Measurements from ENCODE around the gene TCF7L2. TPM values are rescaled to one million over a fixed set of nuclear protein-coding genes. Genes with fewer than 3 reads are reported as not detected.

The TCF7L2 gene
- total RNA-seq = 3.5 and 25.2 TPM in 2 replicates

DNA sequence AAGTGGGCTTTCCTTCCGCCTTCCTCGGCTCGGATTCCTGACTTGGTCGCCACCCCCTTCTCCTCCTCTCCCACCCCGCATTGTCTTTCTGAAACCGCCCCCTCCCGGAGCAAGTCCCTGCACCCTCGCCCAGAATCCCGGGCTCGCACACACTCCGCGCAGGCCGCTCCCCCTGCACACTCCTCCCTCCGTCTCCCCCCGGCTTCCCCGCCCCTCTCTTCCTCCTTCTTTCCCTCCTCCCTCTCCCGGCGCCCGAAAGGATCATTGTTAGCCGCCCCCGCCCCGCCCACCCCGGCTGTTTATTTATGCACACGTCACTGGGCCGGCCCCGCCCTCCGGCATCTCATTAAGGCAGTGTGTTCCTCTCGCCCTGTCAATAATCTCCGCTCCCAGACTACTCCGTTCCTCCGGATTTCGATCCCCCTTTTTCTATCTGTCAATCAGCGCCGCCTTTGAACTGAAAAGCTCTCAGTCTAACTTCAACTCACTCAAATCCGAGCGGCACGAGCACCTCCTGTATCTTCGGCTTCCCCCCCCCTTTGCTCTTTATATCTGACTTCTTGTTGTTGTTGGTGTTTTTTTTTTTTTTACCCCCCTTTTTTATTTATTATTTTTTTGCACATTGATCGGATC, at the start of gene TCF7L2:
TSS of gene TCF7L2 (plus strand) at position 373 of the 633 bp plus-strand sequence. CDS start 510 bp downstream, outside the sequence.

